GM19395 (cell line): ENCODE results near the gene BICD1.
A peak's percentile ranks its signal among the peaks of the same experiment; 100 is the strongest.
"Not testable (repeated sequence)": the region's sequence is repeated elsewhere in the genome, so short reads cannot be mapped to it uniquely, and the experiment has no call there.

Experiments used
- ATAC-seq: cut with Tn5 transposase; IDR thresholded peaks from one replicate; pipeline ENCODE4 v1.9.1; 2021; ENCODE audit warnings: mild to moderate bottlenecking, moderate library complexity; ENCODE audit not compliant: unreplicated experiment

The BICD1 gene

DNA sequence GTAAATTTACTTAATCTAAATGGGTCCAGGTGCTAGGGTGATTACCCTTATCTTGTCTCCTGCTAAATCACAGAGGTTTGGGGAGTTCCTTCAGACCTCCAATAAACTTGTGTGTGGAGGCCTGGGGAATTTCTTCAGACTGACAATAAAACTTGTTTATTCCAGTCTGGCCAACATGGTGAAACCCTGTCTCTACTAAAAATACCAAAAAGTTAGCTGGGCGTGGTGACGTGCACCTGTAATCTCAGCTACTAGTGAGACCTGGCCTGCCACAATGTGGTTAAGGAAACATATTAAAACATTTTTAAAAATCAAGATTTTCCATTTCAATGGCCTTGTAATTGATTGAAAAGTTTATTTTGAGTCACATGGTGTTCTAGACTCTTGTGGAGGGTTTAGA, 165.8 kb downstream of the BICD1 start:
- ATAC-seq = peak; percentile 44

- peak; percentile 71 for ATAC-seq
These were observed 166.4 kb downstream of the BICD1 start for GRCh38 chr12:32273063-32273522.

DNA sequence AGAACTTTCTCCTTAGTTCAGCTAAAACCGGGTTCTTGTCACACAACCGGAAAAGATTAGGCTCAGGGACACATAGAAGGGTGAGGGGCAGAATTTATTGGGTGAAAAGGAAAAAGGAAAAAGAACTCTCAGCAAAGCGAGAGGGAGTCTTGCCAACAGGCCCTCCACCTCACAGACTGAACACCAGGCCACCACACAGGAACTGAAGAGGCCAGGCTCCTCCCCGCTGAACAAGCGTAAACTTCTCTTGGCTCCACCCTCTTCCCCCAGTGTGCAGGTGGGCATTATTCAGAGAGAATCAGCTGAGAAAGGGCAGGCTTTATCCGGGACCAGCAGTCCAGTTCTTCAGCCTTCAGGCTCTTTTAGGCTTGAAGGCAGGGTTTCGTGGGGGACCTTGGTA, 167.1 kb downstream of the BICD1 start:
- peak; percentile 88 for ATAC-seq

- no peak for ATAC-seq
These were observed 168.0 kb downstream of the BICD1 start for GRCh38 chr12:32274665-32275064.

GRCh38 chr12:32275520-32275919, 168.9 kb downstream of the BICD1 start:
- ATAC-seq = not testable (repeated sequence)

GRCh38 chr12:32277774-32278173, 171.1 kb downstream of the BICD1 start:
- ATAC-seq = no peak

DNA sequence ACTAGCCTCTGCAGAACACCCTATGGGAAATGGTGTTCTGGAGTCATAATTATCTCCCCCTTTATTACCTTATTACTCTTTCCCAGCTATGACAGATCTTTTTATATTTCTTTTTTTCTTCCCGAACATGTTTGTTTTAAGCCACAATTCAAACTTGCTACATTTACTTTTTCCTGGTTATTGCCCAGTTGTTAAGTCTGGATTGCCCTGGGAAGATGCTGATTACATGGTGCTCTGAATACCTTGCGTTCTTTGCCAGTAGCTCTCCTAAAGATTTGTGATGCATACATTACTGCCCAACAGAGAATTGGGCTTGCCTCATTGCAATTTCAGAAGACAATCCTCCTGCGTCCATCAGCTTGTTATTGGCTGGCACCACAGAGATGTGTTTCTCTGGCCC, 174.5 kb downstream of the BICD1 start:
- no peak for ATAC-seq

GRCh38 chr12:32284561-32284960, 177.9 kb downstream of the BICD1 start:
- ATAC-seq = no peak

- ATAC-seq = no peak
These were observed 178.4 kb downstream of the BICD1 start for GRCh38 chr12:32285021-32285420.

- no peak for ATAC-seq
These were observed 178.8 kb downstream of the BICD1 start for GRCh38 chr12:32285489-32285888.

DNA sequence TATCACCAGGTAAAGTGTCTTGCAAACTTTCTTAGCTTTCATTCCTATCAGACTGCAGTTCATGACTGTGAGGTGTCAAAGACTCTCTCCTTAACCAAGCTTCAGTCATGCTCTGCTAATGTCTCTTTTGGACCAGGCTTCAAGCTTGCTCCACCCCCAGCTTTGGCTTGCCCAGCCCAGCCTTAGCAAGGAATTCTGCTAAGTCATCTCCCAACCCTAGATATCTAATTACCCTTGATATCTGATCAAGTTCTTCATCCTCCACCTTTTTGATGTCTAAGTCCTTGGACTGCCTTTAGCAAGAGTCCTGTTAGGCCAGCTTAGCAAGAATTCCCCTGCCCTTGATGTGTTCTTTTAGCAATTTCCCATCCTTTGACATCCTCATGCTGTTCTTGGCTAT, 183.8 kb downstream of the BICD1 start:
- no peak for ATAC-seq

DNA sequence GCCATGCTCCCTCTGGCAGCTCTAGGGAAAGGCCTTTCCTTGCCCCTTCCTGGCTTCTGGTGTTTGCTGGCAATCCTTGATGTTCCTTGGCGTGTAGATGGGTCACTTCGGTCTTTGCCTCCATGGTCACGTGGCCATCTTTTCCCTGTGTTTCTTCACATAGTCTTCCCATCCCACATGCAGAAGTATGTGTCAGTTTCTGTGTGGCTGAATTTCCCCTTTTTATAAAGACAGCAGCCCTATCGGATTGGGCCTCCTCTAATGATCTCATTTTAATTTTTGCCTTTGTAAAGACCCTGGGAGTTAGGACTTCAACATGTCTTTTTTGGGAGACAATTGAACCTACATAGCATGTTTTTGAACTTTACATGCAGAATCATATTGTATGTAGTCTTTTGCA, 185.5 kb downstream of the BICD1 start:
- no peak for ATAC-seq

- no peak for ATAC-seq
These were observed 187.3 kb downstream of the BICD1 start for GRCh38 chr12:32293808-32294419.

GRCh38 chr12:32296567-32296966, 189.9 kb downstream of the BICD1 start:
- no peak for ATAC-seq

GRCh38 chr12:32298917-32299316, 192.3 kb downstream of the BICD1 start:
- ATAC-seq = no peak

- ATAC-seq = no peak
These were observed 194.6 kb downstream of the BICD1 start for GRCh38 chr12:32301216-32301615.

DNA sequence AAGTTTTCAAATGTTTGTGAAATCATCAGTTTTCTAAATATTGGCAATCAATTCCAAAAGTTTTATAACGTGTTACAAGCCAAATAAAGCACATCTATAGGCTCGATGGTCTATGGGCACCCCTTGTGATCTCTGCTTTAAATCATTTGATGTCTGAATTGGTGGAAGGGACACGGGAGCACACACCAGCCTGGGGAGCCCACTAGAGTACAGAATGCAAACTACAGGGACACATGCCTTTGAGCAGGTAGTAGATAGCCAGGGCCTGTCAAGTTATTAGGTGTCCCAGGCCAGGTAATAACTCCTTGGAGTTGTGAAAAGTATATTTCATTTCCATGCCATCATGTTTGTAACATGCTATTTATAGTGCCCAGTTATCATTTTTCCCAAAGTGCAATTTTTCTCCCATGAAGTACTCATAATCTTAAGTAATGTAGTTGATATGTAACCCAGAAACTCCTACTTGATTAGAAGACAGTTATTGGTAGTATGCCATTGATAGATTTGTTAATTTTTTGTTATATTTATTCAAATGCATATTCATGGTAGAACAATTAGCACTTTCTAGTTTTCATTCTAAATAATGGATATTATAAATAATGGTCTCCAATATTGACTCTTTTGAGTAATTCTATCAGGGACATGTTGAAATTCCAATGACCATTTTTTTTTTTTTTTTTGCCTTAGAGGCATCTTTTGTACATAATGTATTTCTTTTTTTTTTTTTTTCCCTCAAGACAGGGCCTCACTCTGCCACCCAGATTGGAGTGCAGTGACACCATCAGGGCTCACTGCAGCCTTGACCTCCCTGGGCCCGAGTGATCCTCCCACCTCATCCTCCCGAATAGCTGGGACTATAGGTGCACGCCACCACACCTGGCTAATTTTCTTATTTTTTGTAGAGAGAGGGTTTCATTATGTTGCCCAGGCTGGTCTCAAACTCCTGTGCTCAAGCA, 195.8 kb downstream of the BICD1 start:
- ATAC-seq = peak; percentile 75

DNA sequence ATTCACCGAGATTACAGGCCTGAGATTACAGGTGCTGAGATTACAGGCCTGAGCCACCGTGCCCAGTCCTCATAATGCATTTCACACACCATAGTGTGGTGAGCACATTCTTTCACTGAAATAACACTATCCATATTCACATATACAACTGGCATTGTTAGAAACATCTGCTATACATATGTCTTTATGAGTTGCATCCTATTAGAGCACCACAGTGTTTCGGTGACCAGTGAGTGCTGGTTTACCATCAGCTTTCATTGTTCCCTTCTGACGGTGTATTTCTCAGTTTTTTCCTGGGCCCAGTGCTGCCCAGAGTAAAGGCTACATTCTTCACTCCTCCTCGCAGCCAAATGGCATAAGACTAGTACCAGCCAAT, 196.5 kb downstream of the BICD1 start:
- ATAC-seq = no peak

- no peak for ATAC-seq
These were observed 198.5 kb downstream of the BICD1 start for GRCh38 chr12:32305163-32305562.

DNA sequence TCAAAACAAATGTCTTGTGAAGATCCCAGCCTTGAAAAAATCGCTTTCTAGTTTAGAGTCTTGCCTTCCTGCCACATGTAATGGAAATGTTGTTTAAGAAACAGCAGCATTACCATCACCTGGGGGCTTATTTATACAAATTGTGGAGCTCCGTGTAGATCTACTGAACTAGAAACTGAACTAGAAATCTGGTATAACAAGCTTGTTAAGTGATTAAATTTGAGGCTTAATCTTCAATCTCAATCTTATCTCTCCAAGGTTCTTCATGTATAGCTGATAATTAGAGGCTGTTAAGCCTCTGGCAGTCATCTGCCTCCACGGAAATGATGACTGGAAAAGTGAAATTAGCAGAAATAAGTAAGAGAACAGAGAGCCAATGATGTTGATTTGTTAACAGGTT, 200.7 kb downstream of the BICD1 start:
- no peak for ATAC-seq

GRCh38 chr12:32309811-32310736, 203.4 kb downstream of the BICD1 start:
- ATAC-seq = no peak
